Chondrocyte (in vitro differentiated cells): ENCODE data around the gene GAS7. TPM values are rescaled to one million over a fixed set of nuclear protein-coding genes. Genes with fewer than 3 reads are reported as not detected.

Experiments used
- DNase-seq: peaks from one replicate; pipeline ENCODE4 v3.0.0; 2021; ENCODE audit warnings: mixed read lengths, low spot score
- H3K27ac Mint-ChIP-seq: one replicate; pipeline ENCODE4 v1.8.0; 2021; ENCODE audit warnings: mild to moderate bottlenecking, moderate library complexity, mixed read lengths; ENCODE audit not compliant: unreplicated experiment
- H3K27me3 Mint-ChIP-seq: 2 replicates; pipeline ENCODE4 v1.8.0; 2021; ENCODE audit warnings: low read depth, mixed read lengths
- H3K36me3 Mint-ChIP-seq: 2 replicates; pipeline ENCODE4 v1.8.0; 2021; ENCODE audit warnings: low read depth, mixed read lengths
- H3K4me1 Mint-ChIP-seq: 2 replicates; pipeline ENCODE4 v1.8.0; 2021; ENCODE audit warnings: low read depth, mild to moderate bottlenecking, mixed read lengths
- H3K4me3 Mint-ChIP-seq: one replicate; pipeline ENCODE4 v1.8.0; 2021; ENCODE audit warnings: mild to moderate bottlenecking, moderate library complexity, mixed read lengths; ENCODE audit not compliant: unreplicated experiment
- H3K9me3 Mint-ChIP-seq: 2 replicates; pipeline ENCODE4 v1.8.0; 2021; ENCODE audit warnings: low read depth, mixed read lengths
- CTCF ChIP-seq: fragments of 200-600 bp; sonication (generic); IDR thresholded peaks from 2 replicates; pipeline ENCODE4 v1.5.0; 2021; ENCODE audit warnings: antibody characterized with exemption, mild to moderate bottlenecking, moderate library complexity
- total RNA-seq: library from RNA; stranded (reverse); gene quantifications from 3 replicates; pipeline ENCODE4 v1.2.1, GENCODE V29; 2021

The GAS7 gene
- total RNA-seq, 1 donor from 2014 or later: 6.9 TPM

GRCh38 chr17:10136258-10136981 lies 62.0 kb downstream of the GAS7 start:
- TF ChIP-seq CTCF: no peak
- H3K36me3 Mint-ChIP-seq: no peaks in the 10 kb centered on the region
- no peaks in the 10 kb centered on the region for H3K27me3 Mint-ChIP-seq
- peaks cover 27% of the 10 kb centered on the region for H3K4me1 Mint-ChIP-seq
- no peak for DNase-seq
- H3K4me3 Mint-ChIP-seq: no peak overlapping the region
- H3K27ac Mint-ChIP-seq: peak overlapping the region; percentile 34
- H3K9me3 Mint-ChIP-seq: no peaks in the 10 kb centered on the region

GRCh38 chr17:10135539-10136257 lies 62.7 kb downstream of the GAS7 start:
- Mint-ChIP-seq H3K4me1 (peaks cover 19% of the 10 kb centered on the region), H3K4me3 (no peak overlapping the region), H3K27me3 (no peaks in the 10 kb centered on the region), H3K9me3 (no peaks in the 10 kb centered on the region), H3K27ac (peak overlapping the region; percentile 37), H3K36me3 (no peaks in the 10 kb centered on the region)
- TF ChIP-seq CTCF: no peak
- DNase-seq: no peak

GRCh38 chr17:10130677-10131076 lies 67.7 kb downstream of the GAS7 start:
- no peaks in the 10 kb centered on the region for H3K36me3 Mint-ChIP-seq
- no peaks in the 10 kb centered on the region for H3K27me3 Mint-ChIP-seq
- TF ChIP-seq CTCF: no peak
- DNase-seq: no peak
- peaks cover 3% of the 10 kb centered on the region for H3K9me3 Mint-ChIP-seq
- H3K4me3 Mint-ChIP-seq: no peak overlapping the region
- no peak overlapping the region for H3K27ac Mint-ChIP-seq
- peaks cover 33% of the 10 kb centered on the region for H3K4me1 Mint-ChIP-seq

- Mint-ChIP-seq H3K4me3 (no peak overlapping the region), H3K36me3 (no peaks in the 10 kb centered on the region)
- no peak for DNase-seq
These were observed 68.1 kb downstream of the GAS7 start for GRCh38 chr17:10130263-10130662.

More at GRCh38 chr17:10130263-10130662, 68.1 kb downstream of the GAS7 start:
- no peak overlapping the region for H3K27ac Mint-ChIP-seq
- no peak for TF ChIP-seq CTCF
- H3K9me3 Mint-ChIP-seq: peaks cover 3% of the 10 kb centered on the region
- H3K27me3 Mint-ChIP-seq: no peaks in the 10 kb centered on the region
- peaks cover 33% of the 10 kb centered on the region for H3K4me1 Mint-ChIP-seq
